Measurements from ENCODE around the gene CCDC190.
"Not testable (repeated sequence)": the region's sequence is repeated elsewhere in the genome, so short reads cannot be mapped to it uniquely, and the experiment has no call there.

CCDC190 gene

DNA sequence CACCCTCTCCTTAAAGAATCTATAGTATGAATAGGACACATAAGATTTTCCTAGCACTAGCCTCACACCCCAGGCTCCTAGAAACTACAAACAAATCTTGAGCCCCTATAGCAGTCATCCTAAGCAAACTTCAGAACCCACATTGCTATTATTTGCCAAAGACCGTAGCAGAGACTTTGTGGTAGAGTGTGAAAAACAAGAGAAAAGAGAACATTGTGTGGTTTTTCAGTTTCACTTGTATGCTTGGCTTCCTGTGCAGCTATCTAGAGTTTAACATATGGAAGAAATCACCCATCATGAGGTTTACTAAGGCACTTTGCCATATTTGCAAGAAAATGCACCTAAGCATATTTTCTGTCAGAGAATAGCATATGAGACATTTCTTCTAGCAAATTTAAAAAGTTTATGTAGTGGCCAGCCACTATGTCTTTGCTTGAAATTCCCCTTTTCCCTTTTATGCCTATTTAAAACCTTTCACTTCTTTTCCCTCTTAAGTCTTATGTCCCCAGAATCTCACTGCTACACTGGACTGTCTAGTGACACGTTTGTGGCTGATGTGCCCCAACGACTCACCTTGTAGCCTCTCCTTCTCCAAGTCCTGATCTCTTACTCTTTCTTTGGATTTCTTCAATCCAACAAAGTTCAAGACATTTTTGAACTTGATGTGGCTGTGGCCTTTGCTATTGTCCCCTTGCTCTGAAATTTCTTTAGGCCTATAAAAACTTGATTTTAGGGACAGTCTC, 25.6 kb downstream of the CCDC190 start:
- DNase-seq (ENCODE audit: low read depth in 2 of 2), result no peak

DNA sequence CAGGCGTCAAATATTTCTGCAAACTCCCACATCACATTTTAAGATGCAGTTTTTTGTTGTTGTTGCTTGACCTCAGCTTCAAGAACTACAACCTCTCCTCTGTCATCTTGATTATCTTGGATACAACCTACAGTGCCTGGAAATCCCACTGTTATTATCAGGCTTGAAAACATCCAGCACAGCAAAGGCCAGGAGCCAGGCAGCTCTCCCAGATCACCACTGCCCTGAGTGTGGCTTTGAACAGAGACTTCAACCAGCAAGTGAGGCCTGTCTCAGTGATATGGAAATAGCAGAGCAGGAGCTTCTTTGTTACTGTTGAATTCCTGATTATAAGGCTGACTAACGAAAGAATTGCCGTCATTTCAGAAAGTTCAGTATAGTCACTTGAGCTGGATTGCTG, 28.5 kb downstream of the CCDC190 start:
- no peak for DNase-seq (ENCODE audit: low read depth in 2 of 2)

DNA sequence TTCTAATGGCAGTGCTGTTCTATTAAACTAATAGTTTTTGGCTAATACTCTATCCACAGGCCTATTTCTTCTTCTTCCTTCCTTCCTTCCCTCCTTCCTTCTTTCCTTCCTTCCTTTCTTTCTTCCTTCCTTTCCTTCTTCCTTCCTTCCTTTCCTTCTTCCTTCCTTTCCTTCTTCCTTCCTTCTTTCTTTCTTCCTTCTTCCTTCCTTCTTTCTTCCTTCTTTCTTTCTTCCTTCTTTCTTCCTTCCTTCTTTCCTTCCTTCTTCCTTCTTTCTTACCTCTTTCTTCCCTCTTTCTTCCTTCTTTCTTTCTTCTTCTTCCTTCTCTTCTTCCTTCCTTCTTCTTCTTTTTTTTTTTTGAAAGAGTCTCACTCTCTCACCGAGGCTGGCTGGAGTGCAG, 31.7 kb downstream of the CCDC190 start:
- no peak for DNase-seq (ENCODE audit: low read depth in 2 of 2)

DNA sequence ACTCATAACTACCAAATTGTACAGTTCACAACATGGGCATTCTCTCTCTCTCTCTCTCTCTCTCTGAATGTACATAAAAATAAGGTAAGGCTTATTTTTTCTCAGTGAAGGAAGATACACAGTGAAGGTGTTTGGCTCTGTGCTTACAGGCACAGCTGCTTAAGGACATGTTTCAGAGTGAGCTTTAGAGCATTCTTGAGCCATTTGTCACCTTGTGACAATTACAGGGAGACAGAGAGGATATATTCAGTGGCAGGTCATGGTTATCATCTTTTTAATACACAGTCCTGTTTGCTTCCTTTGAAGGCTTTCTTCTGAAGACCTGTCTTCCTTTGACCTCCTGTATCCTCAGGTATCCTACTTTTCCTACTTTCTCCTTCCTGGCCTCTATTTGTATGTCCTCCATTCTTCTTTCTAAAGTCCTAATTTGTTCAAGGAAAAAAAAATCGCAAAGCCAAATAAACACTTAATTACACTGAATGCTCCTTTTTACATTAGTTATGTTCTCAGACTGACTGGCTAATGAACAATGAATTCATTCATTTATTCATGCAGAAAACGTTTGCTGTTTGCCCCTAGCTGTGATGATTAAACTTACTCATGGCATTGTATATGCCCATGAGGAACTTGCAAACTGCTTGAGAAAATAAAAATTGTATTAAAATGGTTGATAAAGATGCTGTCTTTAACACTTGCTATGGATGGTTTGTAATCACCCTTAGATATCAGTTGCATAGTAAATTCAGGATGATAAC, 37.0 kb downstream of the CCDC190 start:
- DNase-seq (ENCODE audit: low read depth in 2 of 2), result no peak

DNA sequence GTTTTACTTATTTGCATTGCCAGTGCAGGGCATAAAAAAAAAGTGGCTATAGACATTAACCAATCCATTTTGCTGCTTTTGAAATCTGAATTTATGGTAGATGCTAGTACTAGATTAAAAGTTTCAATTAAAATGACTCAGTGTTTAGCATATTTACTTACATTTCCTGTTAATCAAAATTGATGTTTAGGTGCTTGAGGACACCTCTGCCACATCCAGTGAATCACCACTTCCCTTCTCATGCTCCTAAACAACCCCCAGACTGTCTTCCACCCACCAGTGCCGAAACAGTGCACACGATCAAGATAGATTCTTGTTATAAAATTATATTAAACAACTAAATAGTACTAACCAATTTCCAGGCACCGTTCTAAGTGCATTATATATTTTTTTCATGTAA, 37.7 kb downstream of the CCDC190 start:
- DNase-seq (ENCODE audit: low read depth in 2 of 2), result no peak

DNA sequence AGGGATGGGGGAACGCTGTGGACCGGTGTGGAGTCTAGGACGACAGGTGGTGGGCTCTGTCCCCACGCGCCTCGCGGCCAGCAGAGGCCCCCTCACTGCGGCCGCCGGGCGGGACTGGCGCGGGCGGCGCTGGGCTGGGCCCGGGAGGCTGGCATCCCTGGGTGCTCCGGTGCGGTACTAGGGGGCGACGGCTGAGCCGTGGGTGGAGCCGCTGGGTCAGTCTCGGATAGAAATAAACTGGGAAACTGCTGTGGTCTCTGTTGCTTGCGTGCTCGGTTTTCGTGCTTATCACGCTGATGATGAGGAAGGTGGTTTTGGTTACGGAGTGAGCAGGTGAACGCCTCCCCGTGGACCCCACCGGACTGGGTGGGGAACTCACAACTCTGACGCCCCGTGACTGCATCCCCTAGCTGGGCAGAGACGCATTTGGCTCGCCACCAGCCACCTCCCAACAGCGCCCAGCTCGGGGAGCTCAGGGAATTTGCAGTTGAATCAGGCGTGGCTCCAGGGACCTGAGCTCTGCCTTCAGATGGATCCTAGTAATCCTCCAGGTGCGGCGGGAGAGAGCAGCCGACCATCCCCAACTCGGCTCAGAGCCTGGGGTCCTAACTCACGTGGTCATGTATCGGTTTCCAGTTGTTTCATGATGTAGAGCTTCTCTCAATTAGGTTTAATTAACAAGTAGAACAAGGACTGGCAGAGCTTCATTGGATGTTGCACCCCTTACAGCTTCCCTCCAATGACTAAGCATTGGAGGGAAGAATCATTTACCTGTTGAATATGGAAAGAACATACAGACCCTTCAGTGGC, 38.4 kb downstream of the CCDC190 start:
- DNase-seq (ENCODE audit: low read depth in 2 of 2), result no peak

DNA sequence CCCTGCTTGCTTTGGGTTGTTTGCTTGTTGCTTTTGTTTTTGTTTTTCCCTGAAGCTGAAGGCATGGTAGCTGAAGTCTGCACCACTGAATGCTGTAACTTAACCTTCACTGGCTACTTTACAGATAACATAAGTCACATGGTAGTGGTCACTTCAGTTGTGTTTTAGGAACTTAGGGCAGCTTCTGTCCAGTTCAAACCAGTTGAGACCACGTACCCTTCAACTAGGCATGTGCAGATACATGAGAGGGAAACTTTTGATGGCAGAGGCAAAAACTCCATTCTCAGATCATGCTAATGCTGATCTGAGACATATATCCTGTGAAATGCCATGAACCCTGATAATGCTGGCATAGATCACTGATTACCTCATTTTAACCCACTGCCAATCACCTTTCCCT, 42.3 kb downstream of the CCDC190 start:
- DNase-seq (ENCODE audit: low read depth in 2 of 2), result not testable (repeated sequence)

DNA sequence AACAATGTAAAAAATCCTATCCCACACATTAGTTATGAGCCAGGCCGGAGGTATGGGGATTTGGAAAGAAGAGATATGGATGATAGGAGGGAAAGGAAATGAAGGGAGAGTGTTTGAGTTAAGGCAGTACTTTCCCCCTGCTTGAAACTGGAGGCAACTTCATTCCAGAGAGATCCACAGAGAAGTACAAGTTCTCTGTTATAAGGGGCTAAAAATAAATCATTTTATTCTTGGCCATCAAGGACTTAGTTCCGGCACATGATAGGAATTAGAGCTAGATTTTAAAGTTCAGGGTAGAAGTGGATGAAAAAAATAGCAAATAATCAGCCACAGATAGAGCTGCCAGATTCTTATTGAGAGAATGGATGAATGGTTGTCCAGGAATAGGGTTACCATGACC, 42.8 kb downstream of the CCDC190 start:
- DNase-seq (ENCODE audit: low read depth in 2 of 2), result not testable (repeated sequence)

DNA sequence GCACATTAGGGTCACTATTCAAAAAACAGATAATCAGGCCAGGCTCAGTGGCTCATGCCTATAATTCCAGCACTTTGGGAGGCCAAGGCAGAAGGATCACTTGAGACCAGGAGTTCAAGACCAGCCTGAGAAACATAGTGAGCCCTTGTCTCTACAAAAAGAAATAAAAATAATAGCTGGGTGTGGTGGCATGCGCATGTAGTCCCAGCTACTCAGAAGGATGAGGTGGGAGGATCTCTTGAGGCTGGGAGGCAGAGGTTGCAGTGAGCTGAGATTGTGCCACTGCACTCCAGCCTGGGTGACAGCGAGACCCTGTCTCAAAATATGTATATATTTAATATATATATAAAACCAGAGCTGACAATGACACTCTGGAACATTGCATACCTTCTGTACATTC, 48.6 kb downstream of the CCDC190 start:
- DNase-seq (ENCODE audit: low read depth in 2 of 2), result not testable (repeated sequence)

DNA sequence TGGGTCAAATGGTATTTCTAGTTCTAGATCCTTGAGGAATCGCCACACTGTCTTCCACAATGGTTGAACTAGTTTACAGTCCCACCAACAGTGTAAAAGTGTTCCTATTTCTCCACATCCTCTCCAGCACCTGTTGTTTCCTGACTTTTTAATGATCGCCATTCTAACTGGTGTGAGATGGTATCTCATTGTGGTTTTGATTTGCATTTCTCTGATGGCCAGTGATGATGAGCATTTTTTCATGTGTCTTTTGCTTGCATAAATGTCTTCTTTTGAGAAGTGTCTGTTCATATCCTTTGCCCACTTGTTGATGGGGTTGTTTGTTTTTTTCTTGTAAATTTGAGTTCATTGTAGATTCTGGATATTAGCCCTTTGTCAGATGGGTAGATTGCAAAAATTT, 53.5 kb downstream of the CCDC190 start:
- DNase-seq (ENCODE audit: low read depth in 2 of 2), result not testable (repeated sequence)

Measured in stimulated activated CD4-positive, alpha-beta T cell treated with anti-CD3 and anti-CD28 coated beads, Interleukin-4, amount 100 ng/mL, for 48 hours (primary cell).